Measurements from ENCODE around the gene DEFB132.

The DEFB132 gene

GRCh38 chr20:266596-267562, 9.4 kb downstream of the DEFB132 start:
- peak; percentile 82 for DNase-seq

GRCh38 chr20:270517-270916, 13.0 kb downstream of the DEFB132 start:
- no peak for DNase-seq

GRCh38 chr20:271069-271468, 13.5 kb downstream of the DEFB132 start:
- no peak for DNase-seq

GRCh38 chr20:271528-271927, 14.0 kb downstream of the DEFB132 start:
- DNase-seq: no peak

GRCh38 chr20:272718-273117, 15.2 kb downstream of the DEFB132 start:
- DNase-seq: no peak

GRCh38 chr20:273884-274283, 16.4 kb downstream of the DEFB132 start:
- DNase-seq: no peak

GRCh38 chr20:275791-276190, 18.3 kb downstream of the DEFB132 start:
- no peak for DNase-seq

GRCh38 chr20:276620-277495, 19.3 kb downstream of the DEFB132 start:
- no peak for DNase-seq

- no peak for DNase-seq
These were observed 19.9 kb downstream of the DEFB132 start for GRCh38 chr20:277496-277781.

- DNase-seq: no peak
These were observed 20.7 kb downstream of the DEFB132 start for GRCh38 chr20:278181-278580.

GRCh38 chr20:278607-279571, 21.4 kb downstream of the DEFB132 start:
- DNase-seq: no peak

GRCh38 chr20:284172-284571, 26.6 kb downstream of the DEFB132 start:
- no peak for DNase-seq

GRCh38 chr20:286508-286907, 29.0 kb downstream of the DEFB132 start:
- DNase-seq: no peak

GRCh38 chr20:288956-289692, 31.6 kb downstream of the DEFB132 start:
- no peak for DNase-seq

- DNase-seq: no peak
These were observed 32.2 kb downstream of the DEFB132 start for GRCh38 chr20:289693-290083.

- DNase-seq: peak; percentile 80
These were observed 32.7 kb downstream of the DEFB132 start, which contains the start of gene C20orf96 for GRCh38 chr20:290084-290831. TSS of gene C20orf96 (minus strand) at chr20:290750. CDS start at chr20:290610, 140 bp downstream.

- no peak for DNase-seq
These were observed 37.1 kb downstream of the DEFB132 start for GRCh38 chr20:294602-295001.

GRCh38 chr20:295804-296203, 38.3 kb downstream of the DEFB132 start:
- DNase-seq: no peak

- peak; percentile 84 for DNase-seq
These were observed 39.8 kb downstream of the DEFB132 start, which contains the start of gene ZCCHC3 for GRCh38 chr20:297098-297924. TSS of gene ZCCHC3 (plus strand) at chr20:297570. CDS start at chr20:297587, 17 bp downstream.

Data from stimulated activated naive CD4-positive, alpha-beta T cell treated with Interleukin-2 at 50 U/mL for 16 hours (primary cell).